Neural cell (in vitro differentiated cells): ENCODE results near the gene NEK2.

ENCODE experiments used
- EP300 ChIP-seq: fragments of 450-650 bp; conservative IDR thresholded peaks from 2 replicates; pipeline ENCODE4 v1.6.1; 2014; ENCODE audit warnings: antibody characterized with exemption, mild to moderate bottlenecking, moderate library complexity; ENCODE audit not compliant: poor library complexity, severe bottlenecking
- POLR2AphosphoS5 ChIP-seq: IDR thresholded peaks from 2 replicates; pipeline ENCODE4 v1.6.1; 2012
- RAD21 ChIP-seq: fragments of 450-650 bp; conservative IDR thresholded peaks from 2 replicates; pipeline ENCODE4 v1.6.1; 2014; ENCODE audit warnings: antibody characterized with exemption, mild to moderate bottlenecking, moderate library complexity
- TAF1 ChIP-seq: IDR thresholded peaks from 2 replicates; pipeline ENCODE4 v1.6.1; 2012; ENCODE audit warnings: low read depth
- TF ChIP-seq, protein P1 (sequence below): fragments of 450-650 bp; IDR thresholded peaks from 2 replicates; pipeline ENCODE4 v1.5.1; 2014; ENCODE audit warnings: antibody characterized with exemption, mild to moderate bottlenecking, moderate library complexity; ENCODE audit not compliant: poor library complexity, severe bottlenecking
- TF ChIP-seq, protein P2 (sequence below): IDR thresholded peaks from 2 replicates; pipeline ENCODE4 v1.6.1; 2012; ENCODE audit warnings: borderline replicate concordance

DNA sequence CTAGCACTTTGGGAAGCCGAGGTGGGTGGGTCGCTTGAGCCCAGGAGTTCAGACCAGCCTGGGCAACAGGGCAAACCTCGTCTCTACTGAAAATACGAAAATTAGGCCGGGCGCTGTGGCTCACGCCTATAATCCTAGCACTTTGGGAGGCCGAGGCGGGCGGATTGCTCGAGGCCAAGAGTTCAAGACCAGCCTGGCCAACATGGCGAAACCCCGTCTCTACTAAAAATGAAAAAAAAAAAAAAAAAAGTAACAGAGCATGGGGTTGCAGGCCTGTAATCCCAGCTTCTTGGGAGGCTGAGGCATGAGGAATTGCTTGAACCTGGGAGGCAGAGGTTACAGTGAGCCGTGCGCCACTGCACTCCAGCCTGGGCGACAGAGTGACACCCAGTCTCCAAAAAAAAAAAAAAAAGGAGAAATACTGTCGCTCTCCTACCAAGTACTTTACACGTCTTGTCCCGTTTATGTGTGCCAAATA, 724 bp upstream of the NEK2 start:
- TF ChIP-seq RAD21 (no peak), POLR2AphosphoS5 (no peak), EP300 (no peak), TAF1 (no peak)
- TF ChIP-seq, protein P1, sequence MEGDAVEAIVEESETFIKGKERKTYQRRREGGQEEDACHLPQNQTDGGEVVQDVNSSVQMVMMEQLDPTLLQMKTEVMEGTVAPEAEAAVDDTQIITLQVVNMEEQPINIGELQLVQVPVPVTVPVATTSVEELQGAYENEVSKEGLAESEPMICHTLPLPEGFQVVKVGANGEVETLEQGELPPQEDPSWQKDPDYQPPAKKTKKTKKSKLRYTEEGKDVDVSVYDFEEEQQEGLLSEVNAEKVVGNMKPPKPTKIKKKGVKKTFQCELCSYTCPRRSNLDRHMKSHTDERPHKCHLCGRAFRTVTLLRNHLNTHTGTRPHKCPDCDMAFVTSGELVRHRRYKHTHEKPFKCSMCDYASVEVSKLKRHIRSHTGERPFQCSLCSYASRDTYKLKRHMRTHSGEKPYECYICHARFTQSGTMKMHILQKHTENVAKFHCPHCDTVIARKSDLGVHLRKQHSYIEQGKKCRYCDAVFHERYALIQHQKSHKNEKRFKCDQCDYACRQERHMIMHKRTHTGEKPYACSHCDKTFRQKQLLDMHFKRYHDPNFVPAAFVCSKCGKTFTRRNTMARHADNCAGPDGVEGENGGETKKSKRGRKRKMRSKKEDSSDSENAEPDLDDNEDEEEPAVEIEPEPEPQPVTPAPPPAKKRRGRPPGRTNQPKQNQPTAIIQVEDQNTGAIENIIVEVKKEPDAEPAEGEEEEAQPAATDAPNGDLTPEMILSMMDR = no peak
- TF ChIP-seq, protein P2, sequence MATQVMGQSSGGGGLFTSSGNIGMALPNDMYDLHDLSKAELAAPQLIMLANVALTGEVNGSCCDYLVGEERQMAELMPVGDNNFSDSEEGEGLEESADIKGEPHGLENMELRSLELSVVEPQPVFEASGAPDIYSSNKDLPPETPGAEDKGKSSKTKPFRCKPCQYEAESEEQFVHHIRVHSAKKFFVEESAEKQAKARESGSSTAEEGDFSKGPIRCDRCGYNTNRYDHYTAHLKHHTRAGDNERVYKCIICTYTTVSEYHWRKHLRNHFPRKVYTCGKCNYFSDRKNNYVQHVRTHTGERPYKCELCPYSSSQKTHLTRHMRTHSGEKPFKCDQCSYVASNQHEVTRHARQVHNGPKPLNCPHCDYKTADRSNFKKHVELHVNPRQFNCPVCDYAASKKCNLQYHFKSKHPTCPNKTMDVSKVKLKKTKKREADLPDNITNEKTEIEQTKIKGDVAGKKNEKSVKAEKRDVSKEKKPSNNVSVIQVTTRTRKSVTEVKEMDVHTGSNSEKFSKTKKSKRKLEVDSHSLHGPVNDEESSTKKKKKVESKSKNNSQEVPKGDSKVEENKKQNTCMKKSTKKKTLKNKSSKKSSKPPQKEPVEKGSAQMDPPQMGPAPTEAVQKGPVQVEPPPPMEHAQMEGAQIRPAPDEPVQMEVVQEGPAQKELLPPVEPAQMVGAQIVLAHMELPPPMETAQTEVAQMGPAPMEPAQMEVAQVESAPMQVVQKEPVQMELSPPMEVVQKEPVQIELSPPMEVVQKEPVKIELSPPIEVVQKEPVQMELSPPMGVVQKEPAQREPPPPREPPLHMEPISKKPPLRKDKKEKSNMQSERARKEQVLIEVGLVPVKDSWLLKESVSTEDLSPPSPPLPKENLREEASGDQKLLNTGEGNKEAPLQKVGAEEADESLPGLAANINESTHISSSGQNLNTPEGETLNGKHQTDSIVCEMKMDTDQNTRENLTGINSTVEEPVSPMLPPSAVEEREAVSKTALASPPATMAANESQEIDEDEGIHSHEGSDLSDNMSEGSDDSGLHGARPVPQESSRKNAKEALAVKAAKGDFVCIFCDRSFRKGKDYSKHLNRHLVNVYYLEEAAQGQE = no peak
